Stimulated activated CD8-positive, alpha-beta memory T cell treated with anti-CD3 and anti-CD28 coated beads, Interleukin-7, amount 100 ng/mL, for 4 hours (primary cell): ENCODE data around the gene SLC6A3.

ENCODE experiments used
- DNase-seq, 2 donors: peaks; one replicate each; pipeline ENCODE4 v3.0.0-alpha.2; 2020; ENCODE audit warnings: low read depth in 2 of 2

Gene SLC6A3

DNA sequence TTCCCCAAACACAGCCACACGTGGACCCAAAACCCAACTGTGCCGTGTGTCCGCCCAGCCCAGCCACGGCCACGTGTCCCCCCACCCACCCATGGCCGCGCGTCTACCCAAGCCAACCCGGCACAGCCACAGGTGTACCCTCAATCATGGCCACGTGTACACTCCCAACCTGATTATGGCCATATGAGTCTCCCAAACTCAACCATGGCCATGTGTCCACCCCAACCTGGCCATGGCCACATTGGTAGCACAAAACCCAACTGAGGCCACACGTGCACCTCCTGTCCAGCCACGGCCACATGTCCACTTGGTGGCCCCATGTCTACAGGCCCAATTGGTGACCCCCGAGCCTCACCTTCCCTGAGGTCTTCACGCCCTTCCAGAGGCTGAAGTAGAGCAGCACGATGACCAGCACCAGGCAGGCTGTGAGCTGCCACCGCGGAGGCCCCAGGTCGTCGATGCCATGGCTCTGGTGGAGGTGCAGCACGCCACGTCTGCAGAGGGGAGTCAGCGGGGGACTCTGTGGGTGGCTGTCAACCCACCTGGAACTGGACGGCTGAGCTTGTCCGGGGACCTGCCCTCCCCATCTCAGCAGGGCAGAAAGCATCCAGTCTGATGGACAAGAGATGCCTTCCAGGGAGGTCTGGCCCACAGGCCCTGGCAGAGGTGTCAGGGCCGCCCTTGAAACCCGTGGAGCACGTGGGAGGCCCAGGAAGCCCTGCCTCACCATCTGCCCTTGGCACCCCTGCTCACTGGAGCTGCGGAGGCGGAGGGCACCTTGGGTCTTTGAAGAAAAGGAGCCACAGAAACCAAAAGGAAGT lies 23.5 kb downstream of the SLC6A3 start:
- DNase-seq, result no peak

DNA sequence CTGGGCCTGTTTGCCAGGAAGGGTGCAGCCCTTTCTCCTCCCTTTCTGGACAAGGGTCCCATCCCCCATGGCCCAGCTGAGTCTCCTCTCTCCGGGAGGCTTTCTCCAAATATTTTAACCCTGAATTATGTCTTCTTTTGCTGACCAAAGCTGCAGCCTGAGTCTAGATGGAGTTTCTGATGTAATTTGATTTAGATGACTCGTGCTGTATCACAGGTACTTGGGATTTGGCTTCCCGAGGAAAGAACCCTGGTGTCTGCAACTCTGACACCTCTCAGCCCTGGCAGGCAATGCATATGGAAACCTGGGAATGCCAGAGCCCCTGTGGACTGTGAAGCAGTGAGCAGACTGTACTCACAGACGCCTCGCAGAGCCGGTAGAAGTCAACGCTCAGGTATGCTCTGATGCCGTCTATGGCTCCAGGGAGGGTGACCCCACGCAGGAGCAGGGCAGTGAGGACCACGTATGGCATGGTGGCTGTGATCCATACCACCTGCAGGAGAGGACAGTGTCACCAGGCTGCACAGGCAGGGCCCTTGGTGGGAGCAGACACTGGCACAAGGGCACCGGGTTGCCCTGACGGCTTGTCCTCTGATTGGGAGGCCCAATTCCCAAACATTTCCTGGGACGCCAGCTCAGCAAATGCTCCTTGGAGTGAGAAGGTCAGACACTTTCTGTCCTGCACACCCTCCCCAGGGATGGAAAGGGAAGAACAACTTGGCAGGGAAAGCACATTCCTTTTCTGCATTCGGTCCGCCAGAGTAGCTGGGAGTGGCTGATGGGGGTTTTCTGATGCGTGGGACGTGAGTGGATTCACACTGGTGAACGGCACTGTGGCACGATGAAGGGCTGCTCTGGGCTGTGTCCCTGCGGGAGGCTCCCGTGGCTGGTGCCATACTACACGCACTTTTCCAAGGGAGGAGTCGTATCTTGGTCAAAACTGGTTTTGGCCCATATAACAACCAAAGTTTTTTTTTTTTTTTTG lies 24.7 kb downstream of the SLC6A3 start:
- no peak for DNase-seq

DNA sequence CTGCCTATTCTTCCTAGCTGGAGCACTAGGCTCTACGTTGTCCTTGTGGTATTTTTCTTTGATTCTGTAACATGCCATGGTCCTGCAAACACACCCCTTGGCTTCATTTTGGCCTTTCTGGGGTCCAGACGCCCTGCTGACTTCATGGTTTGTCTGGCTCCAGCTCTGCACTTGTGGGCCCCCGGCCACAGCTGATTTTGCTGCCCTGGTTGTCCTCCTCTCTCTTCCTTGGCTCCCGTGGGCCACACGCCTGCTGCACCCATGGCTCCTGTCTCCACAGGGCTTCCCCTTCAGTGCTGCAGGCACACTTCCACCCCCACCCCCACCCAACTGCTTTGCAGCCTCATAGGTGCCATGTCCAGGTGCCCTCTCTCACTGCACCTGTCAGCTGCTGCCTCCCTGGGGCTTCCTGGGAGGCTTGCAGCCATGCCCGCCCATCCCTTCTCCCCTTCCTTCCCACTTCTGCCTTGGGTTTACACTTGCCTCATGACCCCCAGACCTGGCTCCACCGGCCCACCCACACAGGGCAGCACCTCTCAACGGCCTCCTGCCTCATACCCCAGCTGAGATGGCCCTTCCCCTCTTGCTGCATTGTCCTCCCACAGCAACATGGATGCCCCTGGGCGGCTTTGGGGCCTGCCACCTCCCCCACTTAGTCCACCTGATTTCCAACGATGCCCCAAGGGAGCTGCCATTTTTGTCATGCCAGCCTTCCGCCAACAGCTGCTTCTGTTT lies 25.6 kb downstream of the SLC6A3 start:
- no peak for DNase-seq

DNA sequence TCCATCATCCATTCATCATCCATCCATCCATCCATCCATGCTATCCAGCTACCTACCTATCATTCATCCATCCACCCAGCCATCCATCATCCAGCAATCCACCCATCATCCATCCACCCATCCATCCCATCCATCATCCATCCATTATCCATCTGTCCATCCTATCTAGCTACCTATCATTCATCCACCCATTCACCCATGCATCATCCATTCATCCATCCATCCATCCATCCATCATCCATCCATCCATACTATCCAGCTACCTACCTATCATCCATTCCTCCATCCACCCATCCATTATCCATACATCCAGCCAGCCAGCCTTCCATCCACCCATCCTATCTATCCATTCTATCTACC lies 26.3 kb downstream of the SLC6A3 start:
- DNase-seq, result no peak

DNA sequence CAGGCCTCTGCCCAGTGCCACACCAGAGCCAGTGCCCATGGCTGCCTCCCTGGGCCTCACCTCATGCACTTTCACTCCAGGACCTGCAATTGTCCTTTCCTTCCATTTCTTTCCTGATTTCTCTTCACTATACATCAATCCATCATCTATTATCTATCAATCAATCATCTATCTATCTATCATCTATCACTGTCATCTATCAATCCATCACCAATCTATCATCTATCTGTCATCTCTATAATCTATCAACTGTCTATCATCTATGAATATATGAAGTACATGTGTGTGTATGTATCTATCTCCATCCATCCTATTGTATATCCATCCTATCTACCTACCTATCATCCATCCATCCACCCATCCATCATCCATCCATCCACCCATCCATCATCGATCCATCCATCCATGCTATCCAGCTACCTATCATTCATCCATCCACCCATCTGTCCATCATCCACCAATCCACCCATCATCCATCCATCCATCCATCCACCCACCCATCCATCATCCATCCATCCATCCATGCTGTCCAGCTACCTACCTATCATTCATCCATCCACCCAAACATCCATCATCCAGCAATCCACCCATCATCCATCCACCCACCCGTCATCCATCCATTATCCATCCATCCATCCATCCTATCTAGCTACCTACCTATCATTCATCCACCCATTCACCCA lies 26.9 kb downstream of the SLC6A3 start:
- DNase-seq, result no peak

DNA sequence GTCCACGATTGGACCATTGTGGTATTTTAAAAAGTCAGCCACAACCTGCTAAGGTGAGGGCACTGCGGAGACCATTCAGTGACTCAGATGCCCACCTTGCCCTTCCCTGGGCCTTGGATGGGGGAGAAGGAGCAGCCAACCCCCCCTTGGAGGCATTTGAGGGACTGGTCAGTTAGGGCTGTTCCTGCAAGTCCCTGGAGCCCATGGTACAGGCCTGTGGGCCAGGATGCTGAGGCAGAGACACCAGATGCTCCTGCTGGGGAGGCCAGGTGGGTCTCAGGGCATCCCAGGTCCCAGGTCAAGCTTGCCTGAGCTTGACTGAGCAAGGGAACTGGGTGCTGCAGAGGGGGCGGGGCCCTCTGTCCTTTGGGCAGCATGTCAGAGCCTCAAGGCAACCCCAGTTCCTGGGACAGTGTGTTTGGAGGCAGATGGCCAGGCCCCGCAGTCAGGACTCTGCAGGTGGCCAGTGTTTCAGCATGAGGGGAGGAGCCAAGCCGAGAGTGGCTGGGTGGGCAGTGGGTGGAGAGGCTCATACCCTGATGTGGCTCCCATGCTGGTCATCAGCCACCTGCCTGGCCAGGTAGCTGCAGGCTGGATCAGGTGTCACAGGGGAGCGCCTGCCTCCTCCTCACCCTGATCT lies 27.5 kb downstream of the SLC6A3 start:
- no peak for DNase-seq

DNA sequence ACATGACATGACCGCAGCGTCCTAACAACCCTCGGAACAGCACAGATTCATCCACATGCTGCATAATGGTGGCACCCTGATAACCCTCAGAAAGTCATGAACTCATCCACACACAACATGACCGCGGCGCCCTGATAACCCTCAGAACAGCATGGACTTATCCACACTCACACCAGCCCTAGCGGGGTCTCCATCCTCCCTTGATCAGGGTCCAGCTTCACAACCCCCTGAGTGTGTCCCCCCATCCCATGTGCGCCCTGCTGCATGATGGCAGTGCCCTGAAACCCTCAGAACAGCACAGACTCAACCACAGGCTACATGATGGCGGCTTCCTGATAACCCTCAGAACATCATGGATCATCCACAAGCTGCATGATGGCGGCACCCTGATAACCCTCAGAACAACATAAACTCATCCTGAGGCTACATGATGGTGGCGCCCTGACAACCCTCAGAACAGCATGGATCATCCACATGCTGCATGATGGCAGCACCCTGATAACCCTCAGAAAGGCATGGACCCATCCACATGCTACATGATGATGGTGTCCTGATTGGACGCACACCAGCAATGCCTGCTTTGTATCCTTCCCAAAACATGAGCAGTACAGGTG lies 28.3 kb downstream of the SLC6A3 start:
- no peak for DNase-seq

DNA sequence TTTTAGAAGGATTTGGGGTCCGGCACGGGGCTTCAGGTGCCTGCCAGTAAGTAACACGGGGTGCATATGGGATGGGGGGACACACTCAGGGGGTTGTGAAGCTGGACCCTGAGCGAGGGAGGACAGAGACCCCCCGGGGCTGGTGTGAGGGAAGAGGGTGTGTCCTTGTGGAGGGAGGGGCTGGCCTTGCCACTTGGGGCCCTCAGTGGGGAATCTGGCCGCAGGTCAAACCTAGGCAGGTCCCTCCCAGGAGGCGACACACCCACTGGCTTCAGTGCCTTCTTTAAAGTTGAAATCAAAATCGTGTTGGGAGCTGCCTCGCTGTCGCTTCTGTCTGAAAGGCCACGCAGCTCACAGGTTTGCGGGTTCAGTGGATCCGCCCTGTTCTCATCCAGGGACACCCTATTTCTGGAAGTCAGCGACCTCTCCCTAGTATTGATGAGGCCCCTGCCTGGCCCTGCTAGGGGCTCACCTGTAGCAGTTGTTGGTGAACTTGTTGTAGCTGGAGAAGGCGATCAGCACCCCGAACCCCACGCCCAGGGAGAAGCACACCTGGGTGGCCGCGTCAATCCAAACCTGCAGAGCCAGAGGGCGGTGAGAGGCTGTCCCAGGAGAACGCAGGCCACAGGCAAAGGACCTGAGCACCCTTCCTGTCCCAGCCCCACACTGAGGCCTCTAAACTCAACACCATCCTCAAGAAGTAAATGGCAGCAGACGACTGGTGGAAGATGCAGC lies 29.4 kb downstream of the SLC6A3 start:
- DNase-seq, result no peak

DNA sequence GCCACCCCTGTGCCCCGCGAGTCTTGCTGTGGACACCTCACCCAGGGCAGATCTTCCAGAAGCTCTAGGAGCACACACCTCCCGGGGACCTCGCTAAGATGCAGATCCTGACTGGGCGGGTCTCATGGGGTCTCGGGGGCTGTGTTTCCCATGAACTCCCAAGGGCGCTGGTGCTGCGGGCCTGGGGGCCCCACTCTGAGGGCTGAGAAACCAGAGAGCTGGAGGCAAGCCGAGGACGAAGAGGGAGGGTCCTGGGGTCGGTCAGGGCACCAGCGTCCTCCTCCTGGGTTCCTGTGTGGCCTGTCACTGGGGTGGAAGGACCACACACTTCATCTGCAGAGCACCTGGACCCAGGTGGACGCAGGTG lies 30.2 kb downstream of the SLC6A3 start:
- DNase-seq, result no peak

DNA sequence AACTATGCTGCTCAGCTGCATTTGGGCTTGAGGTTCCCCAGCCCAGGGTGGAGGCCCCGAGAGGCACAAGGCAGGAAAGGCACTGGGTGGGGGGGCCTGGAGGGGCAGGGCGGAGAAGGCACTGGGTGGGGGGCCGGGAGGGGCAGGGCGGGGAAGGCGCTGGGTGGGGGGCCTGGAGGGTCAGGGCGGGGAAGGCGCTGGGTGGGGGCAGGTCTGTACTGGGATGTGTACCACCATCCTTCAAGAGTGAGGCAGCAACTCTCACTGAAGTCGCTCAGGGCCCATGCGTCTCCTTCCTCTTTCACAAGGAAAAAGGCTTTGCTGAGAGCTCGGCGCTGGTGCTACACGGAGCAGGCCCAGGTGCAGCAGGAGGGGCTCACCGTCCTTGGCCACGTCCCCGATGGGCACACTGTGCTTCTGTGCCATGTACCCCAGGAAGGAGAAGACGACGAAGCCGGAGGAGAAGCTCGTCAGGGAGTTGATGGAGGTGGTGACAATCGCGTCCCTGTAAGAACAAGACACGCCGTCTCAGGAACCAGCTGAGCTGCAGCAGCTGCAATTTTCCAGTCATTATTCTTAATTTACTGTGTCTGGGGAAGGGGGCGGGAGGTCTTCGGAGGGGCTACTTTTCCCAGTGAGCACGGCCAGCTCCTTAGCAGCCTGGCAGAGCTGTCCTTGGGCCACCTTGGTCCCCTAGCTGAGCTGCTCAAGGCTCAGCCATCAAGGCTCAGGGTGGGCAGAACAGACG lies 30.8 kb downstream of the SLC6A3 start:
- no peak for DNase-seq

DNA sequence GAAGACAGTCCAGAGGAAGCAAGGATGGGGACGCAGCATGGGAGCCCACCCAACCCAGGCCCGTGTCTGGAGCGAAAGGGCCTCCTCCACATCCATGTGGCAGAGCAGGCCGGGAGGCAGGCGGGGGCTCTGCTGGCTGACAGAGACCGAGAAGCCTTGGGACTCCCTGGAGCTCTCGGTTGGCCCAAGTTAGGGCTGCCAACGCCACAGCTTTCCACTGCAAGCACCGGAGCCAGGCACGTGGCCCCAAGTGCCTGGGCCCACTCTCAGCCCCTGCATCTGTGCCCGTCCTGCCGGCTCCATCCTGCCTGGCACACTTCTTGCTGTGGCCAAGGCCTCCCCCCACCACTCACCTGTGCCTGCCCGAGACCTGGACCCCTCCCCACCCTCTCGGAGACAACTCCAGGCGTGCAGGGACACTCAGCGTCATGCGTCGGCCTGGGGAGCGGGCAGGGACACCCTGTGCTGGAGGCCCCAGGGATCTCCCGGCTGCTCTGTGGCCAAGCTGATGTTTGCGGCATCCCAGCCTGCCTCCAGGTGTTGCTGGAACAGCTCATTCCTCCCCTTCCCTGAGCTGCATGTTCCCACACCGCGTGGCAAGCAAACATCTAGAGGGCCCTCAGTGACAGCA lies 31.5 kb downstream of the SLC6A3 start:
- no peak for DNase-seq

DNA sequence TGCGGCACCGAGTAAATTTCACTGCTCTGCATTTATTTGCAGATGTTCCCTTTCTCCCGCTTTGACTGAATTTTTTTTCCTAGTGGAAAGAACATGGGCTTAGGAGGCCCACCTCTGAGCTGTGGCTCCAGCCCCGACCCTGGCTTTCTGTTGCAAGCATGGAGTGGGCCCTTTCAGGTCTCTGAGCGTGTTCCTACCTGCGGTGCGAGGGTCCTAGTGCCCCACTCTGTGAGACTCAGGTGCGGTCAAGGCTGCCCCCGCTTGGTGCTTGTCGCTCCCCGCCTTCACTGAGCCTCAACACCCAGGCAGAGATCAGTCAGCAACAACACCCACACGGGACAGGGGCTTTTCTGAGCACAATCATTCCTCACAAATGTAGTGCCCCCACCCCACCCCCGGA lies 32.0 kb downstream of the SLC6A3 start:
- DNase-seq, result no peak

DNA sequence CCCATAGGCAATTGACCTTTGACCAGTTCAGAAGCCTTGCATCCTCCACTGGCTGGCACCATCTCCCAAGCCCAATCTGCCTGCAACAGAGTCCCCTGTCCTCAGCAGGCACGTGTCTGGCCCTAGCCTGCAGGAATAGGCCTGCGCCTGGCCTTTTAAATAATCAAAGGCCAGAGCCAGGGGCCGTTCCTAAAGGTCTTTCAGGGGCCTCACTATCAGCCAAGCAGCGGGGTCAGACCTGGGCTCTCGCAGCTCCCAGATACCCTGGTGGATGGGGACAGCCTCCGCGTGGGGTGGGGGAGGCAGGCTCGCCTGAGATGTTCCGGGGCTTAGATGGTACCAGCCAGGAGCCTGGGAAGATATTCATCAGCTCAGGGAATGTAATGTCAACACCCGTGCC lies 32.6 kb downstream of the SLC6A3 start:
- DNase-seq, result no peak

DNA sequence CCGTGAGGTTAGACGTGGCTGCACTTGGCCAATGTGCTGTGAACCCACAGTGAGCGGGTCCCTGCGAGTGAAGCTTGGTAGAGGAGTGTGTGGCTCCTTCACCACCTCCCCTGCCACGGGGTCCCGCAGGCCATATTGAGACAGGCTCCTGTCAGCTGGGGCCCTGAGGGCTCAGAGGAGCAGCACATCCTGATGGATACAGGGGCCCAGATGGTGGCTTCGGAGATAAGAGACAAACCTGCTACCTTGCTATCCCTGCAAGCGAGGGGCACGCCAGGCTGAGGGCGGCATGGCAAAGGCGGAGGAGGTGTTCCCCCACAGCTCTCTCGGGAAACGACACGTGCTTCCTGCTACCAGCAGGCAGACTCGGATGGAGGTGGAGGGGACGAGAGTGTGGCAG lies 33.1 kb downstream of the SLC6A3 start:
- DNase-seq, result no peak

DNA sequence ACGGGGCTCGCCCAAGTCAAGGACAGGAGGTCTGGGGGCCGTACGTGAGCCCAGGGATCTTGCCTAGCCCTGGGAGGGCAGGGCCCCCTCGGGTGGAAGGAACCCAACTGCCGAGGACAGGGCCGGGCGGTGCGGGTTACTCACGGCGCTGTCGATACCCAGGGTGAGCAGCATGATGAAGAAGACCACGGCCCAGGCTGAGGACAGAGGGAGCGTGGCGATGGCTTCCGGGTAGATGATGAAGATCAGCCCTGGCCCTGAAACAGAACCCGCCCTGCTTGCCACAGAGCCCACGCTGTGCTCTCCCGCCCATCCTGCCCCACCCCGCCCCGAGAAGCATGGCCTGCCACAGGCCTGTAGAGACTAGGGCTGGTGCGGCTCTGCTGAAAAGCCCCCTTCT lies 34.1 kb downstream of the SLC6A3 start:
- no peak for DNase-seq

DNA sequence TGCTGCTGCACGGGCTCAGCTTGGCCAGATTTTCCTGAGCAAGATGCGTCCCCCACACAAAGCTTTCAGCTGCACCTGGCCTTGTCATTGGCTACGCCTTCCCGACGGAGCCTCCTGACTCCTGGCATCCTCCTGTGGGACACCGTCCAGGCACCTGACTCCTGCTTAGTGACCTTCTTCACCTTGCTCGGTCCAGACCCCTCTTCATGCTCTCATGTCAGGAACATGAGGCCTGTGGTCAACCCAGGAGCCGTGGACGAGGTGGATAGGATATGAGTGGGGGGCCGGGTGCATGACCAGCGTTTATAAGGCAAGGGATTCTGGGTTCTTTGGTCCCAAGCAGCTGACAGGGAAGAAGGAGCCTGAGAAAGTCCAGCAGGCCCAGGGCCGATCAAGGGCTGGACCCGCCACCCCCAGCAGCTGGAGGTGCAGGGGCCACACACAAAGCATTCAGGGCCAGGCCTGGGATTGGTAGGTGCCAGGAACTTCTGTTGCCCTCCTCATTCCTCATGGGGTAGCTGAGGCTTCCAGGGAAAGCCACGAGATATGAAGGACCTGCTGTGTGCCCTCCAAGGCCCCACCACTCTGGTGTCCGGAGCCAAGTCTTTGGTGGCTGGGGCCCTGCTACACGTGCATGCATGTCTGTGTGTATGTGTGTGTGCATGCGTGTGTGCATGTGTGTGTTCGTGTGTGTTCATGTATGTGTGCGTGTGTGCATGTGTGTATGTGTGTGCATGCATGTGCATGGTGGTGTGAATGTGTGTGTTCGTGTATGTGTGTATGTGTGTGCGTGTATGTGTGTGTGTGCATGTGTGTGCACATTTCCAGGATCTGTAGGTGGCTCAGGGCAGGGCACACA lies 34.9 kb downstream of the SLC6A3 start:
- no peak for DNase-seq

DNA sequence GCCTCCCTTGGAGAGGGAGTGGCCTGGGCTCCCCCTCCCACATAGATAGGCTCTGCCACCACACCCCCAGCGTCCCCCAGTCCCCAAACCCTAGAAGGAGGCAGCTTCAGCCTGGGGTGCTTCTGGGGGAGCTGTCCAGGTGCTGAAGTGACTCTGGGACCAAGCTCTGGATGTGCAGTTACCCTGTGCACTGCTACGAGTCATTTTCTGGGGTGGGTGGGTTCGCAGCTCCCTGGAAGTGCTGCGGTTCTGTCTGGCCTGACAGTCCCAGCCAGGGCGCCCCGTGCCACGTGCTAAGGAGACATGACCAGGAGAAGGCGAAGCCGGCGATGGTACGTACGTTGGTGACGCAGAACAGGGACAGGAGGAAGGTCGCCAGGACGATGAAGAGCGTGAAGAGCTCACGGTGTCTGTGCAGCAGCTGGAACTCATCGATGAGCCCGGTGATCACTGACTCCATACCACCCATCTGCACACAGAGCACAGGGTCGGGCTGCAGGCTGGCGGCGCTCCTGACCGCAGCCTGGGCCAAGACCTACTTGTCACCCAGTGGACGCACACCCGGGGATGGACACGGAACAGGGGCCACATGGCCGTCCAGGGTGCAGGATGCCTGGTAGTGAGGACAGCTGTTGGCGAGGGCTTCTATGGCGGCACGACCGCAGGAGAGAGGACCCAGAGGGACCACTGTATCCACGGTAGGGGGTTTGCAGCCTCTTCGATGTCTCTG lies 35.7 kb downstream of the SLC6A3 start:
- no peak for DNase-seq
